ENCODE measurements around the gene GNAO1. TPM values are rescaled to one million over a fixed set of nuclear protein-coding genes. Genes with fewer than 3 reads are reported as not detected.

Gene GNAO1
- total and polyA plus RNA-seq, 2 donors (not counting 1 experiment from before 2014, with no cell fraction given): 0.13 to 5.1 TPM

DNA sequence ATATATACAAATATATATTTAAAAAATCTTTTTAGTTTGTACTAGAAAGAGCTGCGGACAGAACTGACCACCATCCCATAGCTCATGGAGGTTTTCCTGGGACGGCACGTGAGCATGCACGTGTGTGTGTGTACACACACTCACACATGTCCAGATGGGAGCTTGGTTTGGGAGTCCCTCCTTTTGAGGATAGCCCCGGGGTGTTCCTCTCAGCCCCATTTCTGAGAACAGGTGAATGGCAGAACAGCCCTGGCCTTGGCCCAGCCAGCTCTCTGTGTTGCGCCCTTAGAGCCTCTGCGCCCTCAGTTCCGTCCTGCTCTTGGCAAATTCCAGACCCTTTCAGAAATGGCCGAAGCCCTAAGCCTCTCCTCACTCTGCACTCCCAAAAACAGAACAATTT, 163.9 kb downstream of the GNAO1 start:
- intact Hi-C loops (cut with micrococcal nuclease): no loop called here
- Histone ChIP-seq H3K79me2 (ENCODE audit: control insufficient read depth, insufficient read depth, low read length) (no peaks in the 10 kb centered on the region), H3K36me3 (replicated peaks in 1 of 2; ENCODE audit: control extremely low read depth in 1 of 2, control insufficient read depth in 1 of 2, extremely low read depth in 1 of 2, insufficient read depth in 2 of 2, low read length in 1 of 2) (peaks cover 0 to 5% of the 10 kb centered on the region in 2 experiments), H3K27me3 (replicated peaks in 1 of 4; ENCODE audit: control extremely low read depth in 1 of 4, control insufficient read depth in 3 of 4, insufficient read depth in 4 of 4, low read length in 3 of 4) (no peaks in the 10 kb centered on the region), H3K4me3 (ENCODE audit: control extremely low read depth in 1 of 5, extremely low read depth in 1 of 5, insufficient read depth in 1 of 5, low read depth in 2 of 5, low read length in 4 of 5) (no peak overlapping the region), H3K27ac (ENCODE audit: low read length in 2 of 2) (no peak overlapping the region), H3K9me3 (ENCODE audit: control extremely low read depth in 1 of 3, control insufficient read depth in 2 of 3, insufficient read depth in 1 of 3, low read length in 2 of 3) (no peaks in the 10 kb centered on the region), H3K9ac (ENCODE audit: low read length) (no peak overlapping the region), H3K4me1 (ENCODE audit: control insufficient read depth in 2 of 2, insufficient read depth in 2 of 2, low read length in 2 of 2) (peaks cover 4 to 14% of the 10 kb centered on the region in 2 donors), H3K4me2 (replicated peaks; ENCODE audit: low read depth, low read length, poor library complexity, severe bottlenecking) (no peak overlapping the region), H4K20me1 (ENCODE audit: control insufficient read depth, insufficient read depth, low read length, poor library complexity, severe bottlenecking) (no peaks in the 10 kb centered on the region), H2AFZ (ENCODE audit: insufficient read depth, low read depth, low read length, poor library complexity, severe bottlenecking) (no peak overlapping the region)
- DNase-seq (no peak), ATAC-seq (ENCODE audit: low read depth) (no peak)
- Mint-ChIP-seq H3K4me1 (peaks cover 21% of the 10 kb centered on the region), H3K27ac (no peak overlapping the region), H3K27me3 (peaks cover 7% of the 10 kb centered on the region), H3K4me3 (no peak overlapping the region), H3K9me3 (ENCODE audit: insufficient read depth) (no peaks in the 10 kb centered on the region)
- WGBS (ENCODE audit: insufficient coverage): 85% methylated on average over 2 of the region's 9 CpGs
- no peak for TF ChIP-seq EZH2 (IDR thresholded peaks at IDR 0.05; ENCODE audit: borderline replicate concordance, insufficient read depth, low read depth, low read length, poor library complexity, severe bottlenecking)
- ChIA-PET POLR2A (no interaction called here), CTCF (interaction anchor here (1.2 to 1.8 kb wide), 2 partner anchors 8 to 28 kb away, joined by 3 to 6 read pairs; no protein-coding TSS in a partner anchor)

DNA sequence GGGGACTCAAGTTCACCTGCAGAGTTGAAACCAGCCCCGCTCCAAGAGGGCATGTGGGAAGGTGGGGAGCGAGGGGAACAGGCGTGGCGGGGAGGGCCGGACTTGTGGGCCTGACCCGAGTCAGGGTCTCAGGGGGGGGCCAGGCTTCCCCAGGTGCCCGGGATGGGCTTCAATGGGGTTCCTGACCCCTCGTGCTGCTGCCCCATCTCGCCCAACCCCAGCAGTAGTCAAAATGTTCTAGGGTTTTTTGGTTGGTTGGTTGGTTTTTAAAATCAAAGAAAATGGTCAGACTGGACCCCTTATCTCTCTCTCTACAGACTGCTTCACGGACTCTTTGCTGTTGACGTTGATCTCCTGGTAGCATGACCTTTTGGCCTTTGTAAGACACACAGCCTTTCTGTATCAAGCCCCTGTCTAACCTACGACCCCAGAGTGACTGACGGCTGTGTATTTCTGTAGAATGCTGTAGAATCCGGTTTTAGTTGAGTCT, 164.5 kb downstream of the GNAO1 start:
- TF ChIP-seq, protein P1, sequence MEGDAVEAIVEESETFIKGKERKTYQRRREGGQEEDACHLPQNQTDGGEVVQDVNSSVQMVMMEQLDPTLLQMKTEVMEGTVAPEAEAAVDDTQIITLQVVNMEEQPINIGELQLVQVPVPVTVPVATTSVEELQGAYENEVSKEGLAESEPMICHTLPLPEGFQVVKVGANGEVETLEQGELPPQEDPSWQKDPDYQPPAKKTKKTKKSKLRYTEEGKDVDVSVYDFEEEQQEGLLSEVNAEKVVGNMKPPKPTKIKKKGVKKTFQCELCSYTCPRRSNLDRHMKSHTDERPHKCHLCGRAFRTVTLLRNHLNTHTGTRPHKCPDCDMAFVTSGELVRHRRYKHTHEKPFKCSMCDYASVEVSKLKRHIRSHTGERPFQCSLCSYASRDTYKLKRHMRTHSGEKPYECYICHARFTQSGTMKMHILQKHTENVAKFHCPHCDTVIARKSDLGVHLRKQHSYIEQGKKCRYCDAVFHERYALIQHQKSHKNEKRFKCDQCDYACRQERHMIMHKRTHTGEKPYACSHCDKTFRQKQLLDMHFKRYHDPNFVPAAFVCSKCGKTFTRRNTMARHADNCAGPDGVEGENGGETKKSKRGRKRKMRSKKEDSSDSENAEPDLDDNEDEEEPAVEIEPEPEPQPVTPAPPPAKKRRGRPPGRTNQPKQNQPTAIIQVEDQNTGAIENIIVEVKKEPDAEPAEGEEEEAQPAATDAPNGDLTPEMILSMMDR (IDR thresholded peaks at IDR 0.05): no peak
- TF ChIP-seq EZH2 (IDR thresholded peaks at IDR 0.05; ENCODE audit: borderline replicate concordance, insufficient read depth, low read depth, low read length, poor library complexity, severe bottlenecking): no peak
- DNase-seq: no peak
- H3K4me1 Mint-ChIP-seq: peaks cover 21% of the 10 kb centered on the region

More for the DNA sequence above, 164.5 kb downstream of the GNAO1 start:
- Histone ChIP-seq H3K27me3 (replicated peaks in 1 of 4; ENCODE audit: control extremely low read depth in 1 of 4, control insufficient read depth in 3 of 4, insufficient read depth in 4 of 4, low read length in 3 of 4) (no peaks in the 10 kb centered on the region), H3K9ac (ENCODE audit: low read length) (no peak overlapping the region), H2AFZ (ENCODE audit: insufficient read depth, low read depth, low read length, poor library complexity, severe bottlenecking) (peak overlapping the region; percentile 61), H3K27ac (ENCODE audit: low read length in 2 of 2) (no peak overlapping the region), H3K4me1 (ENCODE audit: control insufficient read depth in 2 of 2, insufficient read depth in 2 of 2, low read length in 2 of 2) (peaks cover 4 to 14% of the 10 kb centered on the region in 2 donors), H3K4me3 (ENCODE audit: control extremely low read depth in 1 of 5, extremely low read depth in 1 of 5, insufficient read depth in 1 of 5, low read depth in 2 of 5, low read length in 4 of 5) (no peak overlapping the region), H3K36me3 (replicated peaks in 1 of 2; ENCODE audit: control extremely low read depth in 1 of 2, control insufficient read depth in 1 of 2, extremely low read depth in 1 of 2, insufficient read depth in 2 of 2, low read length in 1 of 2) (peaks cover 0 to 9% of the 10 kb centered on the region in 2 experiments), H3K4me2 (replicated peaks; ENCODE audit: low read depth, low read length, poor library complexity, severe bottlenecking) (peak overlapping the region; percentile 86), H3K79me2 (ENCODE audit: control insufficient read depth, insufficient read depth, low read length) (no peaks in the 10 kb centered on the region), H4K20me1 (ENCODE audit: control insufficient read depth, insufficient read depth, low read length, poor library complexity, severe bottlenecking) (no peaks in the 10 kb centered on the region), H3K9me3 (ENCODE audit: control extremely low read depth in 1 of 3, control insufficient read depth in 2 of 3, insufficient read depth in 1 of 3, low read length in 2 of 3) (no peaks in the 10 kb centered on the region)
- peaks cover 7% of the 10 kb centered on the region for H3K27me3 Mint-ChIP-seq
- H3K27ac Mint-ChIP-seq: no peak overlapping the region
- ATAC-seq (ENCODE audit: low read depth): no peak
- POLR2A ChIA-PET: no interaction called here
- CTCF ChIA-PET: interaction anchor here (0.6 to 1.8 kb wide), 12 partner anchors 9 to 891 kb away, joined by 3 to 11 read pairs (median 4); no protein-coding TSS in a partner anchor
- peak overlapping the region; percentile 3 for H3K4me3 Mint-ChIP-seq
- H3K9me3 Mint-ChIP-seq (ENCODE audit: insufficient read depth): no peaks in the 10 kb centered on the region
- intact Hi-C loops (cut with micrococcal nuclease): loop anchor here (1.0 kb wide), 1 partner anchor 346 kb away; no protein-coding TSS in a partner anchor
- 93% methylated on average over 8 of the region's 14 CpGs for WGBS (ENCODE audit: insufficient coverage)

Data from B cell (primary cell).